Measurements from ENCODE around the gene SLC14A1. TPM values are rescaled to one million over a fixed set of nuclear protein-coding genes. Genes with fewer than 3 reads are reported as not detected.
A peak's percentile ranks its signal among the peaks of the same experiment; 100 is the strongest.

SLC14A1 gene
- total RNA-seq, 1 experiment from 2014 or later, result 40.0 TPM

DNA sequence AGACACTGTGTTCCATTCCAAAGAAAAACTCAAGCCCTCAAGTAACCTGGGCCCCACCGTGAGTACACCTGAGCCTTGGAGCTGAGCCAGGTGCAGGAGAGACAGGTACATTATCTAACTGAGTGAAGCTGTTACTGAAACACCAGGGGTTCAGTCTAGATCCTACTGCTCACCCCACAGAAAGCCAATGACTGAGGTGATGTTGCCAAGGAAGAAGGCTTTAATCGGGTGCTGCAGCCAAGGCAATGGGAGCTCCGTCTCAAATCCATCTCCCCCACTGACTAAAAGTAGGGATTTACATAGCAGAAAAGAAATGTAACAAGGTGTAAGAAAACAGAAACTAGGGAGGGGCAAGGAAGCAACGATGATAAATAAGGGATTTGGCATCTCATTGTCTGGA, 15.2 kb upstream of the SLC14A1 start:
- H3K36me3 ChIP-seq, result no peaks in the 10 kb centered on the region
- no peak for DNase-seq
- no peaks in the 10 kb centered on the region for H3K27me3 ChIP-seq
- no peak overlapping the region for H3K4me3 ChIP-seq
- H3K9me3 ChIP-seq, result peaks cover 8% of the 10 kb centered on the region

DNA sequence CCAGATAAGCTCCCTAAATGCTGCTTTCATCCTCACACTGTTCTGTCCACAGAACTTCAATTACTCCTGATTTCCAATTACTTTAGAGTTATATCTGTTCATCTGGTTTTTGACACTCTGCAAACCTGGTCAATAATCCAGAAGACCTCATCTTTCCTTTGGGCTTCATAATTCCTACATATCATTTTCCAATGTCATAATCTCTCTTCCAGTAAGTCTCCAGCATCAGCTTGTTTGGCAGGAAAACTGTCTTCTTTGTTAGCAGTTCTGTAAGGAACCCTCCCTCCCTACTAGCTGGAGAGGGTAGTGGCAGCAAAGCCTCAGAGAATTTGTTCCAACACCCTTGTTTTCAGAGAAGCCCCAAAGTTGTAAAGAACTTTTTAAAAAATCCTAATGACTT, 11.9 kb upstream of the SLC14A1 start:
- Histone ChIP-seq H3K27me3 (no peaks in the 10 kb centered on the region), H3K9me3 (peaks cover 8% of the 10 kb centered on the region), H3K36me3 (no peaks in the 10 kb centered on the region), H3K4me3 (no peak overlapping the region)
- DNase-seq, result no peak

DNA sequence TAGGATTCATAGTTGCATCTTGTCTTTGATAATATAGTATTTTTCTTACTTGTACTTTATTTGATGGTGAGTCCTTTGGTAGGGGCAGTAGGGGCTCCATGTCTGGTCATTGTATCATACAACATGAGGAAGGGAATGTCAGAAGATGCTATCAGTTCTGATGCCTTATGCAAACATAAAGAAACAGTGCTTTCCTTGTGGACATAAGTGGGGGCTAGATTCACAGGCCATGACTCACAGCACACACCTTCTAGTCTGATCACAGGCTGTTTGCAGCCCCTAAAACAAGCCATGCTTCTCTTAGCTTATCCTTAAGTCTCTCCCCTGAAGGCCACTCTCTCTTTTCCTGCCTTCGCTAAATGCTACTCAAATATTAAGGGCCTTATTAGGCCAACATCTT, 10.7 kb upstream of the SLC14A1 start:
- DNase-seq, result no peak
- H3K36me3 ChIP-seq, result no peaks in the 10 kb centered on the region
- no peak overlapping the region for H3K4me3 ChIP-seq
- H3K9me3 ChIP-seq, result peaks cover 7% of the 10 kb centered on the region
- no peaks in the 10 kb centered on the region for H3K27me3 ChIP-seq

DNA sequence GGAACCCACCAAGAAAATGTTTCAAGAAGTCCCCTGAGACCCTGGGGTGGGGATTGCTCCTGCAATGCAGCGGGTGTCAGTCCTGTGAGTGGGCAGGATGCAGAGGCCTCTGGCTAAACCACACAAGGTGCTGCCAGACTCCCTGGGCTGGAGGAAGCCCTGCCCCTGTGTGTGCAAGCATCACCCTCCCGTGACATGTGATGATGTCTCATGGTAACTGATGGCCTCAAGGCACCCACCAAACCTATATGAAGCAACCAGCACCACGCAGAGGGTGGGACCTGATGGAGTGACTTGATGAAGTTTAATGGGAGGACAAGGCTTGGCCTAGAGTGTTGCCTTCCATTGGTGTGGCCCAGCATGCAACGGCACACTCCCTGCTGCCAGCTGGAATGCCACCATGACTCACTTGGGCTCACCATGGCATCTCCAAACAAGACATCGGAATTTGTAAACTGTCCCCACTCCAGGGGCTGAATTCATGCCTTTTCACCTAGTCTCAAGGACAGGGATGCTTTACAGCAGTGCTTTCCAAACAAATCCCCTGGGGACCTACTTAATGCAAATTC, 8.7 kb upstream of the SLC14A1 start:
- Histone ChIP-seq H3K4me3 (no peak overlapping the region), H3K27me3 (no peaks in the 10 kb centered on the region)
- no peak for DNase-seq

GRCh38 chr18:45719106-45719505, 4.9 kb upstream of the SLC14A1 start:
- Histone ChIP-seq H3K4me3 (no peak overlapping the region), H3K9me3 (no peaks in the 10 kb centered on the region), H3K27me3 (no peaks in the 10 kb centered on the region), H3K36me3 (no peaks in the 10 kb centered on the region)
- DNase-seq, result no peak

More for the DNA sequence above, 8.7 kb upstream of the SLC14A1 start:
- H3K36me3 ChIP-seq, result no peaks in the 10 kb centered on the region
- no peaks in the 10 kb centered on the region; the same call in 1 of the 2 replicates for H3K9me3 ChIP-seq

DNA sequence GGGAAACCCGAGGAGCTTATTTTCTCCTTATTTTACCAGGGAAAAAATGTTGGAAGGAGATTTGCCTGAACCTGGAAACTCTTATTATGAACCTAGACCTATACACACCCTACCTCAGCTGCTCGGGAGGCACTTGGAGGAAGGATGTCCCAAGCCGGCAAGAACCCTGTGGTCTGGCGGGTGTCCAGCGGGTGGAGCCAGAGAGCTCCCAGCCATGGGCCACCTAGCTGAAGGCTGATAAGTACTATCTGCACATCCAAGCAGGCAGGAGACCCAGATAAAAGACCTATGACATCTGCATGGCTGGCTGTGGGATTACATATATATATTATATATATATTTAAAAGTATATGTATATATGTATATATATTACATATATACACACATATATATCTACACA, 1.1 kb upstream of the SLC14A1 start:
- no peaks in the 10 kb centered on the region for H3K27me3 ChIP-seq
- H3K36me3 ChIP-seq, result no peaks in the 10 kb centered on the region
- DNase-seq, result peak; percentile 71
- no peaks in the 10 kb centered on the region for H3K9me3 ChIP-seq
- no peak overlapping the region for H3K4me3 ChIP-seq

- Histone ChIP-seq H3K27me3 (no peaks in the 10 kb centered on the region), H3K4me3 (peak overlapping the region; percentile 31), H3K36me3 (no peaks in the 10 kb centered on the region), H3K9me3 (no peaks in the 10 kb centered on the region)
- DNase-seq, result no peak
Measured at GRCh38 chr18:45724601-45725000, 620 bp downstream of the SLC14A1 start.

DNA sequence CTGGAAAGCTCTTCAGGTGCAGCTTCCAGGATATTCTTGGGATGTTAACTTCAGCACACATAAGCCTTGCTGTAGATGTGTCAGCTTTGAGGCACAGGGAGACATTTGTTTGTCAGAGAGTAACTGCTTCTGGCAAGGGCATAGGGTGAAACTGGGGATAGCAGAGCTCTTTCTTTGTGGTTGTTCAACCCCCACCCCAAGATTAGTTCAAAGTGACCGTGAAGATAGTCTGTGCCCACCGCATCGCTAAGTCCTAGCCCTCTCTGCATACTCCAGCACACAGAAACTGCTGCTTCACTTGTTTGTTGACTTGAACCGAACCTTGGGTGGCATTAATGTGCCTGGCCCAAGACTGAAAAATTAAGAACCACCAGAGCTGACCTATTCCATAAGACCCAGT, 1.4 kb downstream of the SLC14A1 start:
- DNase-seq, result no peak
- H3K9me3 ChIP-seq, result no peaks in the 10 kb centered on the region
- peak overlapping the region; percentile 31 for H3K4me3 ChIP-seq
- no peaks in the 10 kb centered on the region for H3K36me3 ChIP-seq
- H3K27me3 ChIP-seq, result no peaks in the 10 kb centered on the region

DNA sequence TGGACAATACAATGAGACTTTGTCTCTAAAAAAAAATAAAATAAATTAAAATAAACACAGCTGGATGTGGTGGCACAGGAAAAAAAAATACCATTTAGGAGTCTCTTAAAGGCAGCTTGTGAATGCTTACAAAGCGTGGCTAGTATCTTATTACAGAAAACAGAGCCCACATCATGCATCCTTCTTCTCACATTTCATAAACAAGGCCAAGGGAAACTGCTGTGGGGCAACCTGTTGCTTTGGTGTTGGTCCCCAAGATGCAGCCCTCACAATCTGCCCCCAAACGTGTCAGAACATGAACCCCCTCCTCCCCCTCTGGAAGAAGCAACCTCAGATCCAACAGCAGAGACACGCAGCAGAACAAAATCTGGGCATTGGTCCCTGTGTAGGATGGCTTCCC, 2.6 kb downstream of the SLC14A1 start:
- no peaks in the 10 kb centered on the region for H3K36me3 ChIP-seq
- no peak for DNase-seq
- H3K9me3 ChIP-seq, result no peaks in the 10 kb centered on the region
- H3K27me3 ChIP-seq, result no peaks in the 10 kb centered on the region
- H3K4me3 ChIP-seq, result no peak overlapping the region

GRCh38 chr18:45727068-45727467, 3.1 kb downstream of the SLC14A1 start:
- no peaks in the 10 kb centered on the region for H3K9me3 ChIP-seq
- no peaks in the 10 kb centered on the region for H3K36me3 ChIP-seq
- DNase-seq, result no peak
- H3K4me3 ChIP-seq, result no peak overlapping the region
- H3K27me3 ChIP-seq, result no peaks in the 10 kb centered on the region

- H3K36me3 ChIP-seq, result no peaks in the 10 kb centered on the region
- no peaks in the 10 kb centered on the region for H3K9me3 ChIP-seq
- DNase-seq, result no peak
- no peaks in the 10 kb centered on the region for H3K27me3 ChIP-seq
- no peak overlapping the region for H3K4me3 ChIP-seq
Measured at GRCh38 chr18:45728336-45729010, 4.5 kb downstream of the SLC14A1 start.

- H3K9me3 ChIP-seq, result no peaks in the 10 kb centered on the region
- no peak for DNase-seq
- no peak overlapping the region for H3K4me3 ChIP-seq
- H3K27me3 ChIP-seq, result no peaks in the 10 kb centered on the region
- no peaks in the 10 kb centered on the region for H3K36me3 ChIP-seq
Measured at GRCh38 chr18:45730832-45731575, 7.0 kb downstream of the SLC14A1 start.

DNA sequence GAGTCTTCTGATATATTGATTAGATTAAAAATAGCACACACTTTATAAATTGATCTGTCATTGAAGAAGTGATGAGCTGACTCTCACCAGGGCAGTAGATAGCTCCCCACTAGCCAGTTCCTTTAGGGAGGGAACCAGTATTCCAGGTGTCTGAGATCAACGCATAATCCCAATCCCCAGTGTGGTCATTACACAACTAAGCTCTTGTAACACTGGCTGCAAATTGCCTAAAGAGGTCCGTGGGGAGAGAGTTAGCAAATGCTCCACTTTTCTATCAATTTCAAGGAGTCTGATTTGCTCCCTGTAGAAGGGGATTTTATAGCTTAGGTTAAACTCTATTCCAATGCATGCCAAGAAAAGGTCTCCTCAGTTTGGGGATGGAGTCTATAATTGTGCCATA, 7.7 kb downstream of the SLC14A1 start:
- H3K27me3 ChIP-seq, result no peaks in the 10 kb centered on the region
- no peak for DNase-seq
- no peak overlapping the region for H3K4me3 ChIP-seq
- no peaks in the 10 kb centered on the region for H3K9me3 ChIP-seq
- no peaks in the 10 kb centered on the region for H3K36me3 ChIP-seq

GRCh38 chr18:45733535-45733934, 9.6 kb downstream of the SLC14A1 start:
- DNase-seq, result no peak
- Histone ChIP-seq H3K4me3 (no peak overlapping the region), H3K27me3 (no peaks in the 10 kb centered on the region), H3K36me3 (no peaks in the 10 kb centered on the region; the same call in 1 of the 2 replicates), H3K9me3 (no peaks in the 10 kb centered on the region)

DNA sequence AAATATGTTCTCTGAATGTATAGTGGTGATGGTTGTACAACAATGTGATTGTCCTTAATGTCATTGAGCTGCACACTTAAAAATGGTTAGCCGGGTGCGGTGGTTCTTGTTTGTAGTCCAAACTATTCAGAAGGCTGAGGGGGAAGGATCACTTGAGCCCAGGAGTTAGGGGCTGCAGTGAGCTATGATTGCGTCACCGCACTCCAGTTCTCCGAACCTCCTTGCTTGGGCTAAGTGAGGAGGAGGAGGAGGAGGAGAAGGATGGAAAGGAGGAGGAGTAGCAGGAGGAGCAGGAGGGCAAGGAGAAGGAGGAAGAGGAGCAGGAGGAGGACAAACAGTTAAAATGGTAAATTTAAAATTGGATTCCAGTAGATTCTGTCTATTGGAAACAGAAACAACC, 10.5 kb downstream of the SLC14A1 start:
- DNase-seq, result no peak
- Histone ChIP-seq H3K27me3 (no peaks in the 10 kb centered on the region), H3K4me3 (no peak overlapping the region), H3K36me3 (no peaks in the 10 kb centered on the region; the same call in 1 of the 2 replicates), H3K9me3 (no peaks in the 10 kb centered on the region)

GRCh38 chr18:45734944-45735343, 11.0 kb downstream of the SLC14A1 start:
- no peak for DNase-seq
- Histone ChIP-seq H3K4me3 (no peak overlapping the region), H3K27me3 (no peaks in the 10 kb centered on the region), H3K36me3 (no peaks in the 10 kb centered on the region; the same call in 1 of the 2 replicates), H3K9me3 (no peaks in the 10 kb centered on the region)

DNA sequence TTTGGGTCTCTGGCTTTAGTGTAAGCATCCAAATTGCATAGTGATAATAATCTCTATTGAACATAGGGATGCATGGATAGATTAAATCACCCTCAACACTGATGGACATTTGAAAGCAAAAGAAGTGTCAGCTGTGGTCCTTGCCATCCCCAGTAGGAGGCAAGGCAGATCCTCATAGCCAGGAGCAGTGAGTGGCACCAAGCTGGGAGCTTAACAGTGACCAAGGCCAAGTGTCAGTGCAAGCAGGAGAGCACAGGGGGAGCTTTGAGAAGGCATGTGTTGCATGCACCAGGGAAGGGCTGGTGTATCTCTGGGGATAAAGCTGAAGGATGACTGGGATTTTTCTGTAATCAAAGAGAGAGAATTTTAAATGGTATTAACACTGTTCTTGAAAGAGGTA, 14.7 kb downstream of the SLC14A1 start:
- H3K4me3 ChIP-seq, result no peak overlapping the region
- no peak for DNase-seq
- no peaks in the 10 kb centered on the region; the same call in 1 of the 2 replicates for H3K36me3 ChIP-seq
- H3K27me3 ChIP-seq, result no peaks in the 10 kb centered on the region
- H3K9me3 ChIP-seq, result no peaks in the 10 kb centered on the region

DNA sequence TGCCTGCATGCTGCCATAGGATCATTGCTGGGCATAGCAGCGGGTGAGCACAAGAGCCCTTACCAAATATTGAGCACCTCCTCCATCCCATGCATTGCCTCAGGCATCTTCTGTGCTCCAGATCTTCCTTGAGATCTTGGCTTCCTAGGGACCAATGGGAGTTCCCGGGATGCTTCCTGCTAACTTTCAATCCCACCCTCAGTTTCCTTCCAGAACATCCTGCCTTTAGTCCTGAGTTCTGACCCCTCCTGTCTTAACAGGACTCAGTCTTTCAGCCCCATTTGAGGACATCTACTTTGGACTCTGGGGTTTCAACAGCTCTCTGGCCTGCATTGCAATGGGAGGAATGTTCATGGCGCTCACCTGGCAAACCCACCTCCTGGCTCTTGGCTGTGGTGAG, 15.3 kb downstream of the SLC14A1 start:
- Histone ChIP-seq H3K36me3 (peaks cover under 1% of the 10 kb centered on the region; the same call in 1 of the 2 replicates), H3K27me3 (no peaks in the 10 kb centered on the region), H3K9me3 (no peaks in the 10 kb centered on the region), H3K4me3 (no peak overlapping the region)
- no peak for DNase-seq
